ENCODE data around the gene ATRN. TPM values are rescaled to one million over a fixed set of nuclear protein-coding genes. Genes with fewer than 3 reads are reported as not detected.

Gene ATRN
- total RNA-seq, 2 experiments from 2014 or later = 0.09 to 4.5 TPM

DNA sequence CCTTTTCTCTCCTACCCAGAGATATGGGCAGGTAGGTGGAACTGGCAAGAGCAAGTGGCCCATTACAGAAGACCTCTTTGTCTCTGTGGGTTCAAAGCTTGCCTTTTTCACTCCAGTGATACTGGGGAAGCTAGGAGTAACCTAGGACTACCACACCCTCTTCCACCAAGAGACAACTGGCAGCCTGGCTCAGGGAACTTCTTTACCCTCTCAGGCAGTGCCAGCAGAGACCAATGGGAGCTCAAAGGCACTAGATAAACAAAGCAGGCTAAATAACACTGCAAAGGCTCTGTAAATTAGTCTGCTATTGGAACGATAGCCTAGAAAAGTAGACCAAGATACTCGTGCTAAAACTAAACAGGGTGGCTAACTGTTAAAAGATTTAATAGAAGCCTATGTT lies 32.1 kb downstream of the ATRN start:
- Histone ChIP-seq H2AFZ (ENCODE audit: low read length) (no peak overlapping the region), H3K36me3 (ENCODE audit: insufficient read depth, low read length) (no peaks in the 10 kb centered on the region), H3K4me1 (ENCODE audit: insufficient read depth, low read length, poor library complexity, severe bottlenecking) (no peaks in the 10 kb centered on the region), H3K4me3 (ENCODE audit: low read depth, low read length, poor library complexity, severe bottlenecking) (no peak overlapping the region), H3K4me2 (ENCODE audit: low read length) (no peak overlapping the region), H3K9me2 (ENCODE audit: insufficient read depth, low read length) (no peaks in the 10 kb centered on the region), H4K20me1 (ENCODE audit: insufficient read depth, low read length) (no peaks in the 10 kb centered on the region), H3K79me2 (ENCODE audit: insufficient read depth, low read depth, low read length) (no peaks in the 10 kb centered on the region), H3K27ac (ENCODE audit: low read depth, low read length, poor library complexity, severe bottlenecking) (no peak overlapping the region), H3K9me3 (ENCODE audit: low read length) (no peaks in the 10 kb centered on the region)
- no peak for TF ChIP-seq CTCF (conservative IDR thresholded peaks at IDR 0.05; ENCODE audit: low read length)
- no peak for TF ChIP-seq EZH2phosphoT487 (IDR thresholded peaks at IDR 0.05; ENCODE audit: borderline replicate concordance, low read depth, low read length)
- BruUV-seq (replicated peaks) = no TSS peak
- ChIA-PET POLR2A (no interaction called here), CTCF (ENCODE audit: unreplicated experiment) (no interaction called here)
- intact Hi-C loops (cut with micrococcal nuclease; ENCODE audit: unreplicated experiment) = no loop called here
- DNase-seq (ENCODE audit: low spot score) = no peak

DNA sequence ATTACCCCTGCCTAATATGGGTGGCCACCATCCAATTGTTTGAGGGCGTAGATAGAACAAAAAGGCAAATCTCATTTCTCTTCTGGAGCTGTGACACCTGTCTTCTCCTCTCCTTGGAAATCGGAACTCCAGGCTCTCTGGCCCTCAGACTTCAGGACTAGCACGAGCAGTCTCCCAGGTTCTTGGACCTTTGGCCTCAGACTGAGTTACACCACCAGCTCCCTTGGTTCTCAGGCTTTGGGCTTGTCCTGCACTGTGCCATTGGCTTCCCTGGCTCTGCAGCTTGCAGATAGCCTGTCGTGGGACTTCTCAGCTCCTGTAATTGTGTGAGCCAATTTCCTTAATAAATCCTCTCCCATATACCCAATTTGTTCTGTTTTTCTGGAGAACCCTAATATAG lies 34.3 kb downstream of the ATRN start:
- no peak for TF ChIP-seq EZH2phosphoT487 (IDR thresholded peaks at IDR 0.05; ENCODE audit: borderline replicate concordance, low read depth, low read length)
- no peak for TF ChIP-seq CTCF (conservative IDR thresholded peaks at IDR 0.05; ENCODE audit: low read length)

DNA sequence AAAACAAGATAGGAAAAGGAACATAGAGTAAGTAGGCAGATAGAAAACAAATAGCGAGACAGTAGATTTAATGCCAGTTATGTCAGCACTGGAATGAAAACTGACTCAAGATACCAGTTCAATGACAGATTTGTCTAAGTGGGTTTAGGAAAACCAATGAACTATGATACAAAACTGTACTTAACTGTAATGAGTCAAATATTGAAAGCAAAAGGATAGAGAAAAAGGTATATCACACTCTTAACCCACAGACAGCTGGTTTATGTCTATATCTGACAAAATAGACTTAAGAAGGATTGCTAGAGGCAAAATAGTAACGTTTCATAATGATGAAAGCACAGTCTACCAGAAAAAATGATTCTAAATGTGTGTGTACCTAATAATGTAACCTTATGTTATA lies 38.2 kb downstream of the ATRN start:
- H3K4me1 ChIP-seq (ENCODE audit: insufficient read depth, low read length, poor library complexity, severe bottlenecking) = no peaks in the 10 kb centered on the region
- H3K79me2 ChIP-seq (ENCODE audit: insufficient read depth, low read depth, low read length) = no peaks in the 10 kb centered on the region
- no peak overlapping the region for H3K27ac ChIP-seq (ENCODE audit: low read depth, low read length, poor library complexity, severe bottlenecking)
- H2AFZ ChIP-seq (ENCODE audit: low read length) = no peak overlapping the region
- no peak overlapping the region for H3K4me2 ChIP-seq (ENCODE audit: low read length)
- BruUV-seq (replicated peaks) = no TSS peak
- H3K4me3 ChIP-seq (ENCODE audit: low read depth, low read length, poor library complexity, severe bottlenecking) = no peak overlapping the region
- H3K9me3 ChIP-seq (ENCODE audit: low read length) = no peaks in the 10 kb centered on the region
- POLR2A ChIA-PET = no interaction called here
- CTCF ChIA-PET (ENCODE audit: unreplicated experiment) = no interaction called here
- no peaks in the 10 kb centered on the region for H4K20me1 ChIP-seq (ENCODE audit: insufficient read depth, low read length)
- DNase-seq (ENCODE audit: low spot score) = no peak
- TF ChIP-seq EZH2phosphoT487 (IDR thresholded peaks at IDR 0.05; ENCODE audit: borderline replicate concordance, low read depth, low read length) (no peak), CTCF (conservative IDR thresholded peaks at IDR 0.05; ENCODE audit: low read length) (no peak)
- H3K9me2 ChIP-seq (ENCODE audit: insufficient read depth, low read length) = no peaks in the 10 kb centered on the region
- H3K36me3 ChIP-seq (ENCODE audit: insufficient read depth, low read length) = no peaks in the 10 kb centered on the region
- intact Hi-C loops (cut with micrococcal nuclease; ENCODE audit: unreplicated experiment) = no loop called here

More for the DNA sequence above, 34.3 kb downstream of the ATRN start:
- no peak overlapping the region for H3K4me2 ChIP-seq (ENCODE audit: low read length)
- no peaks in the 10 kb centered on the region for H4K20me1 ChIP-seq (ENCODE audit: insufficient read depth, low read length)
- no peaks in the 10 kb centered on the region for H3K9me3 ChIP-seq (ENCODE audit: low read length)
- ChIA-PET CTCF (ENCODE audit: unreplicated experiment) (no interaction called here), POLR2A (no interaction called here)
- H3K27ac ChIP-seq (ENCODE audit: low read depth, low read length, poor library complexity, severe bottlenecking) = no peak overlapping the region
- BruUV-seq (replicated peaks) = no TSS peak
- intact Hi-C loops (cut with micrococcal nuclease; ENCODE audit: unreplicated experiment) = no loop called here
- H2AFZ ChIP-seq (ENCODE audit: low read length) = no peak overlapping the region
- no peak for DNase-seq (ENCODE audit: low spot score)
- no peak overlapping the region for H3K4me3 ChIP-seq (ENCODE audit: low read depth, low read length, poor library complexity, severe bottlenecking)
- no peaks in the 10 kb centered on the region for H3K4me1 ChIP-seq (ENCODE audit: insufficient read depth, low read length, poor library complexity, severe bottlenecking)
- no peaks in the 10 kb centered on the region for H3K9me2 ChIP-seq (ENCODE audit: insufficient read depth, low read length)
- no peaks in the 10 kb centered on the region for H3K79me2 ChIP-seq (ENCODE audit: insufficient read depth, low read depth, low read length)
- H3K36me3 ChIP-seq (ENCODE audit: insufficient read depth, low read length) = no peaks in the 10 kb centered on the region

Data from OCI-LY7 (cell line).